H1 (cell line): ENCODE measurements around the gene PLCB1. TPM values are rescaled to one million over a fixed set of nuclear protein-coding genes. Genes with fewer than 3 reads are reported as not detected.

Experiments
- CTCF ChIA-PET: fragments of 300-600 bp; sonication (Branson Sonifier 250); formaldehyde crosslinking; loops from one replicate; lab custom pipeline; 2021; ENCODE audit not compliant: partially characterized antibody; lab: Charles Lee
- POLR2A ChIA-PET: fragments of 300-600 bp; sonication (Branson Sonifier 250); formaldehyde crosslinking; loops from one replicate; lab custom pipeline; 2021; ENCODE audit warnings: inconsistent platforms; ENCODE audit not compliant: partially characterized antibody; lab: Charles Lee
- DNase-seq, 2 experiments: peaks; one replicate each; pipeline versions ENCODE4 v3.0.0 to v3.0.0-alpha.2; 2010 to 2022; ENCODE audit warnings: low spot score in 2 of 2, low read depth in 1 of 2, mixed read lengths in 1 of 2
- FAIRE-seq: peaks from 2 replicates; lab custom pipeline; 2011; peaks lifted over from hg19 to GRCh38; lab: Jason Lieb, UNC
- H2AFZ ChIP-seq: 2 replicates; pipeline ENCODE4 v1.8.1; 2012; ENCODE audit warnings: low read length, inconsistent platforms
- H2AK5ac ChIP-seq: 2 replicates; pipeline ENCODE4 v1.6.1; 2013; ENCODE audit warnings: low read depth, low read length
- H2BK120ac ChIP-seq: replicated peaks from 2 replicates; pipeline ENCODE3; 2013; ENCODE audit warnings: low read depth, low read length, inconsistent platforms
- H2BK12ac ChIP-seq: 2 replicates; pipeline ENCODE4 v1.6.1; 2013; ENCODE audit warnings: low read depth, low read length
- H2BK15ac ChIP-seq: 2 replicates; pipeline ENCODE4 v1.6.1; 2013; ENCODE audit warnings: low read length
- H2BK20ac ChIP-seq: 2 replicates; pipeline ENCODE4 v1.6.1; 2013; ENCODE audit warnings: low read length
- H2BK5ac ChIP-seq: 2 replicates; pipeline ENCODE4 v1.6.1; 2013; ENCODE audit warnings: low read depth, low read length
- H3K14ac ChIP-seq: 2 replicates; pipeline ENCODE4 v1.6.1; 2013; ENCODE audit warnings: inconsistent platforms; ENCODE audit not compliant: insufficient read length
- H3K18ac ChIP-seq: 2 replicates; pipeline ENCODE4 v1.6.1; 2013; ENCODE audit warnings: low read length; ENCODE audit errors: extremely low read depth
- H3K23ac ChIP-seq: 2 replicates; pipeline ENCODE4 v1.6.1; 2013; ENCODE audit warnings: inconsistent platforms; ENCODE audit not compliant: insufficient read length
- H3K23me2 ChIP-seq: 2 replicates; pipeline ENCODE4 v1.6.1; 2013; ENCODE audit warnings: low read depth, low read length
- H3K27ac ChIP-seq: 2 replicates; pipeline ENCODE4 v1.6.1; 2011; ENCODE audit warnings: low read depth, low read length, inconsistent platforms
- H3K27me3 ChIP-seq, 4 experiments: replicated peaks in 1 of 4; 1 replicate in 1 of 4; 2 replicates in 3 of 4; pipeline versions ENCODE4 v1.6.1 to v1.8.1; 2011 to 2013; ENCODE audit warnings: low read length in 3 of 4, mild to moderate bottlenecking in 3 of 4, inconsistent platforms in 2 of 4, mixed read lengths in 2 of 4, moderate library complexity in 1 of 4; ENCODE audit not compliant: control insufficient read depth in 3 of 4, insufficient read depth in 3 of 4; ENCODE audit errors: extremely low read depth in 1 of 4
- H3K36me3 ChIP-seq, 4 experiments: 2 replicates each; pipeline versions ENCODE4 v1.6.1 to v1.8.1; 2011 to 2013; ENCODE audit warnings: mild to moderate bottlenecking in 4 of 4, low read length in 3 of 4, moderate library complexity in 2 of 4, control low read depth in 1 of 4, inconsistent platforms in 1 of 4; ENCODE audit not compliant: insufficient read depth in 4 of 4, control insufficient read depth in 2 of 4
- H3K4ac ChIP-seq: replicated peaks from 2 replicates; pipeline ENCODE3; 2013; ENCODE audit warnings: low read length, low read depth, mixed read lengths, inconsistent platforms; ENCODE audit not compliant: insufficient read length
- H3K4me1 ChIP-seq, 4 experiments: replicated peaks in 1 of 4; 1 replicate in 1 of 4; 2 replicates in 3 of 4; pipeline versions ENCODE4 v1.6.1 to v1.8.1; 2011 to 2013; ENCODE audit warnings: low read length in 3 of 4, inconsistent platforms in 2 of 4, mixed read lengths in 1 of 4; ENCODE audit not compliant: insufficient read depth in 4 of 4, control insufficient read depth in 3 of 4
- H3K4me2 ChIP-seq, 2 experiments: 2 replicates each; pipeline versions ENCODE4 v1.6.1 to v1.8.1; 2011 to 2013; ENCODE audit warnings: low read depth in 2 of 2, low read length in 2 of 2, control low read depth in 1 of 2, inconsistent platforms in 1 of 2, mild to moderate bottlenecking in 1 of 2; ENCODE audit not compliant: insufficient read depth in 1 of 2
- H3K4me3 ChIP-seq, 4 experiments: fragments of 200-600, 300-600 bp in 1 of 4; sonication (generic), shearing (Covaris generic), sonication (Bioruptor Twin) in 1 of 4; 2 replicates each; pipeline versions ENCODE4 v1.5.1 to v1.8.1; 2011 to 2016; ENCODE audit warnings: low read length in 4 of 4, low read depth in 3 of 4, control low read depth in 2 of 4, inconsistent platforms in 2 of 4, mild to moderate bottlenecking in 2 of 4, mixed read lengths in 1 of 4, moderate library complexity in 1 of 4; ENCODE audit not compliant: insufficient read depth in 2 of 4; ENCODE audit errors: extremely low read depth in 1 of 4
- H3K56ac ChIP-seq: replicated peaks from 2 replicates; pipeline ENCODE3; 2013; ENCODE audit warnings: low read depth, mild to moderate bottlenecking, mixed read lengths, low read length, inconsistent platforms; ENCODE audit not compliant: insufficient read length
- H3K79me1 ChIP-seq: 2 replicates; pipeline ENCODE4 v1.6.1; 2013; ENCODE audit warnings: low read depth, low read length, control low read depth
- H3K79me2 ChIP-seq, 2 experiments: 2 replicates each; pipeline versions ENCODE4 v1.6.1 to v1.8.1; 2012 to 2013; ENCODE audit warnings: low read length in 2 of 2, mild to moderate bottlenecking in 2 of 2, inconsistent platforms in 1 of 2; ENCODE audit not compliant: insufficient read depth in 2 of 2, control insufficient read depth in 1 of 2
- H3K9ac ChIP-seq, 4 experiments: replicated peaks in 1 of 4; 1 replicate in 1 of 4; 2 replicates in 3 of 4; pipeline versions ENCODE4 v1.6.1 to v1.8.1; 2011 to 2013; ENCODE audit warnings: low read depth in 3 of 4, low read length in 3 of 4, control low read depth in 2 of 4, mild to moderate bottlenecking in 2 of 4, moderate library complexity in 2 of 4, inconsistent platforms in 1 of 4; ENCODE audit errors: extremely low read depth in 1 of 4
- H3K9me3 ChIP-seq, 2 experiments: 2 replicates each; pipeline versions ENCODE4 v1.6.1 to v1.8.1; 2012 to 2013; ENCODE audit warnings: mild to moderate bottlenecking in 2 of 2, moderate library complexity in 2 of 2, control low read depth in 1 of 2, inconsistent platforms in 1 of 2, low read depth in 1 of 2, low read length in 1 of 2, mixed read lengths in 1 of 2; ENCODE audit not compliant: insufficient read depth in 2 of 2
- H4K20me1 ChIP-seq, 2 experiments: replicated peaks in 1 of 2; 2 replicates each; pipeline versions ENCODE3 to v1.8.1; 2011 to 2013; ENCODE audit warnings: inconsistent platforms in 2 of 2, low read length in 2 of 2, mild to moderate bottlenecking in 1 of 2; ENCODE audit not compliant: insufficient read depth in 2 of 2, control insufficient read depth in 1 of 2
- H4K5ac ChIP-seq: 2 replicates; pipeline ENCODE4 v1.6.1; 2013; ENCODE audit warnings: low read length, low read depth, mixed read lengths, inconsistent platforms; ENCODE audit not compliant: insufficient read length
- H4K8ac ChIP-seq: 2 replicates; pipeline ENCODE4 v1.8.0; 2013; ENCODE audit warnings: mild to moderate bottlenecking, moderate library complexity, low read length, inconsistent platforms; ENCODE audit not compliant: insufficient read depth; ENCODE audit errors: extremely low read depth
- H4K91ac ChIP-seq: replicated peaks from 2 replicates; pipeline ENCODE3; 2013; ENCODE audit warnings: low read length, mixed read lengths, inconsistent platforms; ENCODE audit not compliant: insufficient read length
- BRCA1 ChIP-seq: IDR thresholded peaks from 2 replicates; pipeline ENCODE4 v1.6.1; 2012; ENCODE audit warnings: low read depth, low read length, improper control_type of control experiment
- CEBPB ChIP-seq: IDR thresholded peaks from 2 replicates; pipeline ENCODE4 v1.6.1; 2012; ENCODE audit warnings: low read depth, low read length
- CTCF ChIP-seq, 3 experiments: IDR thresholded peaks; 1 replicate in 2 of 3; 2 replicates in 1 of 3; pipeline versions ENCODE4 v1.5.1 to v1.6.1; 2011; ENCODE audit warnings: low read length in 3 of 3, mild to moderate bottlenecking in 3 of 3, inconsistent platforms in 2 of 3, low read depth in 1 of 3, moderate library complexity in 1 of 3; ENCODE audit not compliant: insufficient read depth in 1 of 3; ENCODE audit errors: control extremely low read depth in 1 of 3
- HDAC2 ChIP-seq, 2 experiments: fragments of 300-600 bp in 1 of 2; sonication (generic) in 1 of 2; IDR thresholded peaks; 2 replicates each; pipeline ENCODE4 v1.6.1; 2011 to 2012; ENCODE audit warnings: low read depth in 2 of 2, low read length in 2 of 2, mild to moderate bottlenecking in 2 of 2, moderate library complexity in 2 of 2, borderline replicate concordance in 1 of 2, inconsistent platforms in 1 of 2
- MAFK ChIP-seq: IDR thresholded peaks from 2 replicates; pipeline ENCODE4 v1.6.1; 2012; ENCODE audit warnings: low read depth, mild to moderate bottlenecking, improper control_type of control experiment, low read length
- RFX5 ChIP-seq: IDR thresholded peaks from 2 replicates; pipeline ENCODE4 v1.6.1; 2011; ENCODE audit warnings: low read depth, low read length, improper control_type of control experiment, borderline replicate concordance
- TAF1 ChIP-seq: IDR thresholded peaks from 2 replicates; pipeline ENCODE4 v1.6.1; 2011; ENCODE audit warnings: mild to moderate bottlenecking, low read depth, low read length
- WGBS, 2 experiments: shearing (Covaris generic) in 1 of 2; methylation state at CpG; one replicate each; pipeline versions ENCODE4 v1.1.6 to v1.1.7; 2013 to 2015; ENCODE audit warnings: low lambda C conversion rate in 2 of 2, mixed read lengths in 2 of 2, inconsistent platforms in 1 of 2, low coverage in 1 of 2, missing lambda C conversion rate in 1 of 2; ENCODE audit not compliant: insufficient replicate concordance in 2 of 2, insufficient coverage in 1 of 2, insufficient read length in 1 of 2; ENCODE audit errors: extremely low coverage in 1 of 2, missing lambda C conversion rate in 1 of 2; 5-methylcytosine and 5-hydroxymethylcytosine counted together
- polyA plus RNA-seq, 7 experiments: library from polyadenylated mRNA; depleted of rRNA in 3 of 7; stranded (reverse) in 5 of 7; unstranded in 2 of 7; fragments of >200 nt in 5 of 7; fragments of 200-250 nt in 2 of 7; gene quantifications; 1 replicate in 5 of 7; 2 replicates in 1 of 7; 4 replicates in 1 of 7; pipeline versions ENCODE4 v1.2.1 to v1.2.3, GENCODE V29; 2011 to 2013; ENCODE audit warnings: missing spikeins in 2 of 7, mixed read lengths in 2 of 7
- total RNA-seq: library from RNA; stranded (reverse); fragmentation: NEBNext Ultra II Directional; extraction: Animal tissue kit (Norgen Biotek cat#: 25700); gene quantifications from 2 replicates; pipeline ENCODE4 v1.2.1, GENCODE V29; 2021
- TF ChIP-seq, protein P1 (sequence below): IDR thresholded peaks from 2 replicates; pipeline ENCODE4 v1.6.1; 2012; ENCODE audit warnings: low read length, inconsistent platforms
- TF ChIP-seq, protein P2 (sequence below): IDR thresholded peaks from 2 replicates; pipeline ENCODE4 v1.6.1; 2012; ENCODE audit warnings: inconsistent platforms

Gene PLCB1
- total and polyA plus RNA-seq, 2 of the 8 experiments (the other 6 are each of a cell fraction or from before 2014, with no cell fraction given): 2.6 to 9.1 TPM

DNA sequence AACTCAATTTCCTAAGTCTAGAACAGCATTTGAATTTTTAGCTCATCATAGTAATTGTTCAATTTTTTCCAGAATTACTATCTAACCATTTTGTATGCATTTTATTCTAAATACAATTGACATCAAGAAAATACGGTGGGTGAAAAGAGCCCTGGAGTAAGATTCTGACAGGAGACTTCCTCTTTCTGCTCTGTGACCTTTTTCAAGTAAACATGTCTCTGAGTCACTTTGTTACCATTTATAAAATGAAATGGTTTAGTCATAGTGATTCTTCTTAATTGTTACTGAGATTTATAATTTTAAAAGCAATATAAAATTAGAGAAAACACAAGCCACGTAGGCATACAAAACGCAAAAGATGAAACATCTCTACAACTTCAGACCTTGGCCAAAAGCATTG lies 80.2 kb downstream of the PLCB1 start:
- Histone ChIP-seq H2BK12ac (no peak overlapping the region), H3K36me3 (no peaks in the 10 kb centered on the region), H3K23ac (no peak overlapping the region), H3K4me3 (no peak overlapping the region), H3K27ac (no peak overlapping the region), H3K9ac (no peak overlapping the region), H3K27me3 (no peaks in the 10 kb centered on the region), H3K23me2 (no peaks in the 10 kb centered on the region; the same call in 1 of the 2 replicates), H2AK5ac (no peak overlapping the region), H4K8ac (no peak overlapping the region), H2BK5ac (no peak overlapping the region), H4K20me1 (no peaks in the 10 kb centered on the region), H3K56ac (no peak overlapping the region), H2AFZ (no peak overlapping the region), H3K4ac (no peak overlapping the region)
- 89% methylated on average over 3 of the region's 3 CpGs; no CpG with 5 or more reads in 1 of the 2 experiments for WGBS, 2 experiments
- CTCF ChIA-PET: interaction anchor here (1.3 kb wide), 1 partner anchor 19 kb away, joined by 7 read pairs; no protein-coding TSS in a partner anchor
- FAIRE-seq: no peak
- TF ChIP-seq RFX5 (no peak), MAFK (no peak), HDAC2 (IDR thresholded peaks at IDR 0.05; ENCODE audit: borderline replicate concordance in 1 of 2, low read depth in 2 of 2, low read length in 2 of 2) (no peak), CTCF (IDR thresholded peaks at IDR 0.05; ENCODE audit: control extremely low read depth in 1 of 3, insufficient read depth in 1 of 3, low read depth in 1 of 3, low read length in 3 of 3) (no peak), CEBPB (no peak), BRCA1 (no peak), TAF1 (no peak)
- TF ChIP-seq, protein P1, sequence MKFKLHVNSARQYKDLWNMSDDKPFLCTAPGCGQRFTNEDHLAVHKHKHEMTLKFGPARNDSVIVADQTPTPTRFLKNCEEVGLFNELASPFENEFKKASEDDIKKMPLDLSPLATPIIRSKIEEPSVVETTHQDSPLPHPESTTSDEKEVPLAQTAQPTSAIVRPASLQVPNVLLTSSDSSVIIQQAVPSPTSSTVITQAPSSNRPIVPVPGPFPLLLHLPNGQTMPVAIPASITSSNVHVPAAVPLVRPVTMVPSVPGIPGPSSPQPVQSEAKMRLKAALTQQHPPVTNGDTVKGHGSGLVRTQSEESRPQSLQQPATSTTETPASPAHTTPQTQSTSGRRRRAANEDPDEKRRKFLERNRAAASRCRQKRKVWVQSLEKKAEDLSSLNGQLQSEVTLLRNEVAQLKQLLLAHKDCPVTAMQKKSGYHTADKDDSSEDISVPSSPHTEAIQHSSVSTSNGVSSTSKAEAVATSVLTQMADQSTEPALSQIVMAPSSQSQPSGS: no peak
- TF ChIP-seq, protein P2, sequence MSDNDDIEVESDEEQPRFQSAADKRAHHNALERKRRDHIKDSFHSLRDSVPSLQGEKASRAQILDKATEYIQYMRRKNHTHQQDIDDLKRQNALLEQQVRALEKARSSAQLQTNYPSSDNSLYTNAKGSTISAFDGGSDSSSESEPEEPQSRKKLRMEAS: no peak
- TF ChIP-seq, all 59 proteins: peak for 0
- no peak for DNase-seq
- Histone ChIP-seq H4K91ac (no peak overlapping the region), H2BK120ac (no peak overlapping the region), H3K79me2 (no peaks in the 10 kb centered on the region), H3K14ac (no peak overlapping the region), H3K18ac (no peak overlapping the region), H3K9me3 (no peaks in the 10 kb centered on the region), H4K5ac (no peak overlapping the region), H3K4me2 (no peak overlapping the region), H2BK20ac (no peak overlapping the region), H2BK15ac (no peak overlapping the region), H3K4me1 (peaks cover 0 to 11% (median 3%) of the 10 kb centered on the region in 4 experiments; a peak in 6 of 7 replicates), H3K79me1 (no peaks in the 10 kb centered on the region)
- POLR2A ChIA-PET: no interaction called here
